K562 (cell line): ENCODE data around the gene DCAF17. TPM values are rescaled to one million over a fixed set of nuclear protein-coding genes. Genes with fewer than 3 reads are reported as not detected.
A peak's percentile ranks its signal among the peaks of the same experiment; 100 is the strongest.

Experiments
- ATAC-seq: fragments of 200-7000 bp; cut with Tn5 transposase; 3 replicates; pipeline ENCODE4 v1.9.1; 2020; ENCODE audit warnings: moderate library complexity
- BruUV-seq: library from RNA; stranded (reverse); fragments of 400-500 nt; replicated peaks from 2 replicates; lab custom pipeline; 2021; lab: Mats Ljungman, UMichigan
- CTCF ChIA-PET: fragments of 300-600 bp; formaldehyde crosslinking; extraction: SDS; loops from one replicate; lab custom pipeline; 2021; ENCODE audit warnings: low intra/inter-chr PET ratio; lab: Yijun Ruan, JAX
- POLR2A ChIA-PET: fragments of 300-600, 350-650 bp; sonication (Branson Sonifier 250); formaldehyde crosslinking; extraction: SDS; loops from one replicate; lab custom pipeline; 2021; ENCODE audit warnings: antibody characterized with exemption, inconsistent platforms; lab: Yijun Ruan, JAX
- DNase-seq, 4 experiments: peaks; one replicate each; pipeline versions ENCODE4 v3.0.0 to v3.0.0-alpha.2; 2011 to 2018; ENCODE audit warnings: low spot score in 3 of 4, mixed read lengths in 3 of 4; ENCODE audit errors: extremely low read depth in 1 of 4
- FAIRE-seq: peaks from 2 replicates; lab custom pipeline; 2011; peaks lifted over from hg19 to GRCh38; lab: Jason Lieb, UNC
- H2AFZ ChIP-seq: 2 replicates; pipeline ENCODE4 v1.6.0; 2011; ENCODE audit warnings: low read depth, low read length, control low read depth, inconsistent platforms
- H3K27ac ChIP-seq: fragments of 200-600 bp; 3 replicates; pipeline ENCODE4 v1.8.0; 2011; ENCODE audit warnings: low read depth, mild to moderate bottlenecking, control low read depth, inconsistent platforms, low read length, moderate library complexity, mixed read lengths; ENCODE audit errors: extremely low read depth
- H3K27me3 ChIP-seq, 2 experiments: fragments of 300-600 bp in 1 of 2; 2 replicates in 1 of 2; 3 replicates in 1 of 2; pipeline versions ENCODE4 v1.6.0 to v1.8.0; 2011; ENCODE audit warnings: inconsistent platforms in 2 of 2, low read length in 2 of 2, mild to moderate bottlenecking in 1 of 2, mixed read lengths in 1 of 2, moderate library complexity in 1 of 2; ENCODE audit not compliant: control insufficient read depth in 2 of 2, insufficient read depth in 2 of 2
- H3K36me3 ChIP-seq: fragments of 300-600 bp; 3 replicates; pipeline ENCODE4 v1.8.0; 2011; ENCODE audit warnings: mild to moderate bottlenecking, low read length, inconsistent platforms; ENCODE audit not compliant: control insufficient read depth, insufficient read depth
- H3K4me1 ChIP-seq, 2 experiments: fragments of 200-600 bp in 1 of 2; replicated peaks in 1 of 2; 2 replicates in 1 of 2; 3 replicates in 1 of 2; pipeline versions ENCODE4 v1.5.1 to v1.8.0; 2011; ENCODE audit warnings: inconsistent platforms in 2 of 2, low read length in 2 of 2, mild to moderate bottlenecking in 1 of 2, mixed read lengths in 1 of 2, moderate library complexity in 1 of 2; ENCODE audit not compliant: control insufficient read depth in 2 of 2, insufficient read depth in 2 of 2
- H3K4me2 ChIP-seq: 2 replicates; pipeline ENCODE4 v1.6.1; 2011; ENCODE audit warnings: low read length, control low read depth, inconsistent platforms, mixed read lengths; ENCODE audit not compliant: insufficient read depth
- H3K4me3 ChIP-seq: fragments of 200-600 bp; sonication (generic), shearing (Covaris generic); 2 replicates; pipeline ENCODE4 v1.5.1; 2016; ENCODE audit warnings: control low read depth, inconsistent platforms
- H3K79me2 ChIP-seq: fragments of 200-600 bp; 3 replicates; pipeline ENCODE4 v1.8.0; 2011; ENCODE audit warnings: low read length, inconsistent platforms; ENCODE audit not compliant: control insufficient read depth, insufficient read depth
- H3K9ac ChIP-seq, 2 experiments: 2 replicates each; pipeline versions ENCODE4 v1.6.0 to v1.6.1; 2011; ENCODE audit warnings: low read depth in 2 of 2, low read length in 2 of 2, control low read depth in 1 of 2, inconsistent platforms in 1 of 2, mild to moderate bottlenecking in 1 of 2, mixed read lengths in 1 of 2; ENCODE audit not compliant: insufficient read depth in 1 of 2
- H3K9me1 ChIP-seq: one replicate; pipeline ENCODE4 v1.6.0; 2011; ENCODE audit warnings: inconsistent platforms, mild to moderate bottlenecking, low read length, moderate library complexity; ENCODE audit not compliant: control insufficient read depth, insufficient read depth
- H3K9me3 ChIP-seq: replicated peaks from 2 replicates; pipeline ENCODE4 v1.5.1; 2011; ENCODE audit warnings: low read depth, low read length, inconsistent platforms; ENCODE audit not compliant: control insufficient read depth, insufficient read depth
- H4K20me1 ChIP-seq: replicated peaks from 2 replicates; pipeline ENCODE4 v1.6.1; 2011; ENCODE audit warnings: low read length, inconsistent platforms, mixed read lengths; ENCODE audit not compliant: control insufficient read depth, insufficient read depth
- MYNN ChIP-seq, 2 experiments: sonication (generic); formaldehyde crosslinking in 1 of 2; IDR thresholded peaks; 2 replicates each; pipeline versions ENCODE4 v1.5.0 to v1.6.1; 2016 to 2020; ENCODE audit warnings: antibody characterized with exemption in 1 of 2, missing genetic modification reagents in 1 of 2
- OTX1 ChIP-seq: fragments of 450-650 bp; formaldehyde crosslinking; IDR thresholded peaks from 2 replicates; pipeline ENCODE4 v1.4.0; 2022; ENCODE audit warnings: mild to moderate bottlenecking
- POLR2G ChIP-seq: fragments of 200-400 bp; formaldehyde crosslinking; IDR thresholded peaks from 2 replicates; pipeline ENCODE4 v1.6.1; 2017; ENCODE audit warnings: low read depth, mild to moderate bottlenecking, antibody characterized with exemption, low read length, moderate library complexity
- SRSF7 ChIP-seq: fragments of 200-400 bp; formaldehyde crosslinking; optimal IDR thresholded peaks from 2 replicates; pipeline ENCODE3; 2017; ENCODE audit warnings: mild to moderate bottlenecking, low read depth, low read length
- SRSF9 ChIP-seq: fragments of 200-400 bp; formaldehyde crosslinking; IDR thresholded peaks from 2 replicates; pipeline ENCODE4 v1.6.1; 2017; ENCODE audit warnings: low read depth, low read length, borderline replicate concordance
- ZNF407 ChIP-seq: fragments of 450-650 bp; IDR thresholded peaks from 2 replicates; pipeline ENCODE4 v1.6.1; 2016; ENCODE audit warnings: low read depth
- ZNF41 ChIP-seq: fragments of 250-450 bp; sonication (Bioruptor Pico); conservative IDR thresholded peaks from 2 replicates; pipeline ENCODE4 v1.4.0; 2020; ENCODE audit warnings: mild to moderate bottlenecking
- WGBS: fragments of 100-300 bp; shearing (Covaris generic); methylation state at CpG from one replicate; pipeline ENCODE4 v1.1.6; 2016; ENCODE audit warnings: low coverage, mixed read lengths; ENCODE audit not compliant: insufficient coverage; ENCODE audit errors: missing lambda C conversion rate; 5-methylcytosine and 5-hydroxymethylcytosine counted together
- in situ Hi-C: fragments of 300-500 bp; cut with MboI; formaldehyde crosslinking; loops from 4 replicates; pipeline ENCODE4 v1.15.0; 2018; ENCODE audit warnings: inconsistent platforms, mixed read lengths
- intact Hi-C: fragments of 100-400 bp; cut with micrococcal nuclease; formaldehyde crosslinking; loops from 2 replicates; pipeline ENCODE4 v1.14.2; 2022
- polyA plus RNA-seq, 8 experiments: library from polyadenylated mRNA; depleted of rRNA in 4 of 8; stranded (reverse) in 5 of 8; unstranded in 3 of 8; fragments of >200 nt; fragmentation: Nextera tagmentation in 2 of 8; fragmentation: Illumina TruSeq in 1 of 8; extraction: Ambion mirVana in 2 of 8; extraction: Trizol in 1 of 8; gene quantifications; 2 replicates each; pipeline versions ENCODE4 v1.2.1 to v1.2.3, GENCODE V29; 2011 to 2014; ENCODE audit warnings: inconsistent platforms in 1 of 8, missing spikeins in 1 of 8
- total RNA-seq, 7 experiments: library from RNA; depleted of rRNA in 6 of 7; stranded (reverse); fragments of >200 nt in 6 of 7; fragmentation: Illumina TruSeq in 2 of 7; extraction: Trizol in 2 of 7; gene quantifications; 2 replicates each; pipeline versions ENCODE4 v1.2.1 to v1.2.3, GENCODE V29; 2011 to 2021; ENCODE audit warnings: low replicate concordance in 1 of 7

Gene DCAF17
- total and polyA plus RNA-seq, 9 of the 15 experiments (the other 6 are each of a cell fraction or from before 2014, with no cell fraction given), result 10.0 to 38.5 (median 27.1) TPM

- no TSS peak for BruUV-seq
- Histone ChIP-seq H3K4me1 (no peaks in the 10 kb centered on the region; a peak in 1 of 5 replicates), H3K4me2 (no peak overlapping the region), H2AFZ (no peak overlapping the region), H3K79me2 (peaks cover 27% of the 10 kb centered on the region), H4K20me1 (no peaks in the 10 kb centered on the region), H3K9me3 (0 out of 2 replicates have a peak, but pooled peaks cover under 1% of the 10 kb centered on the region), H3K9ac (no peak overlapping the region), H3K27ac (no peak overlapping the region), H3K4me3 (no peak overlapping the region), H3K9me1 (no peaks in the 10 kb centered on the region), H3K27me3 (no peaks in the 10 kb centered on the region), H3K36me3 (0 out of 3 replicates have a peak, but pooled peaks cover 5% of the 10 kb centered on the region)
- in situ Hi-C loops (no loop called here), intact Hi-C loops (no loop called here)
- ATAC-seq (no peak), FAIRE-seq (no peak), DNase-seq (no peak)
- ChIA-PET CTCF (interaction anchor here (0.6 kb wide), 1 partner anchor 47 kb away, joined by 3 read pairs; no protein-coding TSS in a partner anchor), POLR2A (interaction anchor here (1.9 kb wide), 1 partner anchor 9 kb away, joined by 7 read pairs; no protein-coding TSS in a partner anchor)
- TF ChIP-seq ZNF41 (no peak), SRSF7 (no peak), OTX1 (CRISPR knock-in tag) (no peak)
- WGBS, result 40% methylated on average over 1 of the region's 1 CpG
Measured at GRCh38 chr2:171407676-171408044, 26.4 kb upstream of the DCAF17 start.

- in situ Hi-C loops, result no loop called here
- Histone ChIP-seq H3K36me3 (0 out of 3 replicates have a peak, but pooled peaks cover 2% of the 10 kb centered on the region), H3K4me2 (no peak overlapping the region), H3K27me3 (no peaks in the 10 kb centered on the region), H2AFZ (no peak overlapping the region), H3K27ac (no peak overlapping the region), H4K20me1 (no peaks in the 10 kb centered on the region), H3K4me1 (peaks cover 0 to 2% of the 10 kb centered on the region in 2 experiments; a peak in 1 of 5 replicates), H3K9me1 (no peaks in the 10 kb centered on the region), H3K4me3 (no peak overlapping the region), H3K9me3 (no peaks in the 10 kb centered on the region), H3K79me2 (peaks cover 22% of the 10 kb centered on the region; the same call in 2 of the 3 replicates), H3K9ac (peak overlapping the region in 1 of 2 experiments; percentile 35; a peak in 1 of 4 replicates)
- WGBS, result 81% methylated on average over 8 of the region's 8 CpGs
- ChIA-PET CTCF (no interaction called here), POLR2A (interaction anchor here (1.0 to 1.5 kb wide), 2 partner anchors 16 to 249 kb away, joined by 4 to 5 read pairs; no protein-coding TSS in a partner anchor)
- no peak for DNase-seq
- FAIRE-seq, result no peak
- no peak for ATAC-seq
- intact Hi-C loops, result no loop called here
- BruUV-seq, result no TSS peak
- no peak for TF ChIP-seq ZNF407
- no peak for TF ChIP-seq POLR2G
- TF ChIP-seq MYNN (IDR thresholded peaks at IDR 0.05), result no peak
- no peak for TF ChIP-seq MYNN (CRISPR knock-in tag; IDR thresholded peaks at IDR 0.05)
- no peak for TF ChIP-seq SRSF9
Measured at GRCh38 chr2:171409436-171409971, 24.5 kb upstream of the DCAF17 start.
